GM12878 (cell line): ENCODE data around the gene NOX1. TPM values are rescaled to one million over a fixed set of nuclear protein-coding genes. Genes with fewer than 3 reads are reported as not detected.
"Not testable (repeated sequence)": the region's sequence is repeated elsewhere in the genome, so short reads cannot be mapped to it uniquely, and the experiment has no call there.

ENCODE experiments used
- ATAC-seq: fragments of 200-7000 bp; cut with Tn5 transposase; 3 replicates; pipeline ENCODE4 v1.9.1; 2020; ENCODE audit warnings: mild to moderate bottlenecking, moderate library complexity
- BruUV-seq: library from RNA; stranded (reverse); fragments of 400-500 nt; replicated peaks from 2 replicates; lab custom pipeline; 2021; lab: Mats Ljungman, UMichigan
- CTCF ChIA-PET: fragments of 300-600 bp; sonication (Branson Sonifier 250); formaldehyde crosslinking; extraction: SDS; loops from one replicate; lab custom pipeline; 2021; ENCODE audit warnings: inconsistent platforms; lab: Yijun Ruan, JAX
- POLR2A ChIA-PET: fragments of 350-600 bp; formaldehyde crosslinking; extraction: SDS; loops from one replicate; lab custom pipeline; 2021; ENCODE audit warnings: inconsistent platforms; lab: Charles Lee
- RAD21 ChIA-PET: fragments of 300-600 bp; sonication (Branson Sonifier 250); formaldehyde crosslinking; loops from one replicate; lab custom pipeline; 2023; ENCODE audit warnings: antibody characterized with exemption; ENCODE audit not compliant: unreplicated experiment; lab: Charles Lee
- SMC1A ChIA-PET: fragments of 300-600 bp; sonication (Branson Sonifier 250); formaldehyde crosslinking; loops from one replicate; lab custom pipeline; 2023; ENCODE audit not compliant: unreplicated experiment, uncharacterized antibody; lab: Charles Lee
- DNase-seq: peaks from one replicate; pipeline ENCODE4 v3.0.0-alpha.2; 2011; ENCODE audit warnings: low read depth, low spot score
- FAIRE-seq: peaks from 3 replicates; lab custom pipeline; 2011; peaks lifted over from hg19 to GRCh38; lab: Jason Lieb, UNC
- H2AFZ ChIP-seq: 2 replicates; pipeline ENCODE4 v1.6.0; 2011; ENCODE audit warnings: low read depth, low read length, control low read depth; ENCODE audit not compliant: control insufficient read depth
- H3K27ac ChIP-seq: 2 replicates; pipeline ENCODE4 v1.5.1; 2011; ENCODE audit warnings: control low read depth; ENCODE audit not compliant: control insufficient read depth, insufficient read depth
- H3K27me3 ChIP-seq, 2 experiments: replicated peaks in 1 of 2; 2 replicates each; pipeline versions ENCODE4 v1.6.0 to v1.6.1; 2011; ENCODE audit warnings: low read length in 1 of 2; ENCODE audit not compliant: control insufficient read depth in 2 of 2, insufficient read depth in 2 of 2
- H3K36me3 ChIP-seq, 2 experiments: 2 replicates each; pipeline ENCODE4 v1.5.1; 2011; ENCODE audit warnings: low read length in 1 of 2; ENCODE audit not compliant: control insufficient read depth in 2 of 2, insufficient read depth in 2 of 2
- H3K4me1 ChIP-seq: 2 replicates; pipeline ENCODE4 v1.6.1; 2011; ENCODE audit warnings: mild to moderate bottlenecking, low read length, moderate library complexity, mixed read lengths; ENCODE audit not compliant: control insufficient read depth, insufficient read depth
- H3K4me2 ChIP-seq: 2 replicates; pipeline ENCODE4 v1.6.0; 2011; ENCODE audit warnings: control low read depth; ENCODE audit not compliant: control insufficient read depth, insufficient read depth
- H3K4me3 ChIP-seq: fragments of 200-600 bp; sonication (generic); 2 replicates; pipeline ENCODE4 v1.5.1; 2016
- H3K79me2 ChIP-seq: 2 replicates; pipeline ENCODE4 v1.6.0; 2011; ENCODE audit warnings: low read length; ENCODE audit not compliant: control insufficient read depth, insufficient read depth
- H3K9ac ChIP-seq: 2 replicates; pipeline ENCODE4 v1.8.0; 2011; ENCODE audit warnings: low read length, control low read depth, mixed read lengths; ENCODE audit not compliant: control insufficient read depth, insufficient read depth
- H3K9me3 ChIP-seq: replicated peaks from 3 replicates; pipeline ENCODE4 v1.5.1; 2011; ENCODE audit warnings: mild to moderate bottlenecking, low read length; ENCODE audit not compliant: control insufficient read depth, insufficient read depth
- H4K20me1 ChIP-seq: 2 replicates; pipeline ENCODE4 v1.6.0; 2011; ENCODE audit not compliant: control insufficient read depth, insufficient read depth
- CBFB ChIP-seq: IDR thresholded peaks from 2 replicates; pipeline ENCODE4 v1.6.1; 2016; ENCODE audit warnings: antibody characterized with exemption, low read depth
- CUX1 ChIP-seq: IDR thresholded peaks from 2 replicates; pipeline ENCODE4 v1.6.1; 2012; ENCODE audit warnings: improper control_type of control experiment, low read depth, low read length; ENCODE audit not compliant: insufficient replicate concordance
- STAT1 ChIP-seq: fragments of 450-650 bp; conservative IDR thresholded peaks from 2 replicates; pipeline ENCODE4 v1.6.1; 2014; ENCODE audit warnings: antibody characterized with exemption, mild to moderate bottlenecking
- TCF3 ChIP-seq: IDR thresholded peaks from 2 replicates; pipeline ENCODE4 v1.6.1; 2012; ENCODE audit warnings: low read depth, mild to moderate bottlenecking, low read length, borderline replicate concordance; ENCODE audit not compliant: insufficient read depth
- WGBS: methylation state at CpG from one replicate; pipeline ENCODE4 v1.1.6; 2016; ENCODE audit warnings: low lambda C conversion rate; ENCODE audit not compliant: insufficient replicate concordance, insufficient coverage; ENCODE audit errors: missing lambda C conversion rate; 5-methylcytosine and 5-hydroxymethylcytosine counted together
- in situ Hi-C: fragments of 300-500 bp; cut with MboI; formaldehyde crosslinking; loops from 9 replicates; pipeline ENCODE4 v1.14.3; 2018; ENCODE audit warnings: mixed read lengths
- intact Hi-C: fragments of 100-400 bp; cut with micrococcal nuclease; formaldehyde crosslinking; loops from one replicate; pipeline ENCODE4 v1.14.2; 2022; ENCODE audit not compliant: unreplicated experiment
- polyA plus RNA-seq, 11 experiments: library from polyadenylated mRNA; depleted of rRNA in 4 of 11; unstranded in 6 of 11; stranded (reverse) in 5 of 11; fragments of >200 nt; fragmentation: Nextera tagmentation in 4 of 11; fragmentation: Illumina TruSeq in 1 of 11; extraction: Ambion mirVana in 4 of 11; extraction: Trizol in 1 of 11; gene quantifications; 1 replicate in 1 of 11; 2 replicates in 10 of 11; pipeline versions ENCODE4 v1.2.1 to v1.2.3, GENCODE V29; 2011 to 2016; ENCODE audit warnings: inconsistent platforms in 2 of 11, missing spikeins in 2 of 11, low read depth in 1 of 11
- total RNA-seq, 4 experiments: library from RNA; depleted of rRNA in 3 of 4; stranded (reverse); fragments of >200 nt in 3 of 4; fragmentation: Illumina TruSeq in 1 of 4; extraction: Trizol in 1 of 4; gene quantifications; 2 replicates each; pipeline versions ENCODE4 v1.2.1 to v1.2.3, GENCODE V29; 2013 to 2021

NOX1 gene
- total and polyA plus RNA-seq, 10 of the 15 experiments (the other 5 are each of a cell fraction or from before 2014, with no cell fraction given): 0.03 to 0.09 (median 0.08) TPM; not detected in 6

GRCh38 chrX:100812216-100813158, 61.7 kb downstream of the NOX1 start (continued):
- TF ChIP-seq CBFB (no peak), TCF3 (no peak), STAT1 (no peak)

GRCh38 chrX:100808265-100808664, 65.9 kb downstream of the NOX1 start:
- RAD21 ChIA-PET, in situ Hi-C loops, SMC1A ChIA-PET, FAIRE-seq, H3K27me3 ChIP-seq, H3K9ac ChIP-seq, H2AFZ ChIP-seq, intact Hi-C loops, BruUV-seq, H3K27ac ChIP-seq, H3K4me1 ChIP-seq, POLR2A ChIA-PET, H3K36me3 ChIP-seq, H3K4me2 ChIP-seq, DNase-seq, H3K4me3 ChIP-seq, H4K20me1 ChIP-seq, ATAC-seq, H3K79me2 ChIP-seq, H3K9me3 ChIP-seq: not testable (repeated sequence)
- CTCF ChIA-PET: interaction anchor here (1.0 kb wide), 1 partner anchor 136 kb away, joined by 5 read pairs; no protein-coding TSS in a partner anchor
- WGBS: 59% methylated on average over 7 of the region's 7 CpGs

- Histone ChIP-seq H4K20me1 (no peaks in the 10 kb centered on the region), H3K9ac (no peak overlapping the region), H3K36me3 (no peaks in the 10 kb centered on the region), H3K27me3 (no peaks in the 10 kb centered on the region), H2AFZ (no peak overlapping the region), H3K9me3 (no peaks in the 10 kb centered on the region), H3K79me2 (no peaks in the 10 kb centered on the region), H3K4me3 (no peak overlapping the region), H3K4me1 (no peaks in the 10 kb centered on the region), H3K4me2 (no peak overlapping the region), H3K27ac (no peak overlapping the region)
- no TSS peak for BruUV-seq
- no peak for FAIRE-seq
- intact Hi-C loops: no loop called here
- no peak for ATAC-seq
- ChIA-PET POLR2A (no interaction called here), SMC1A (no interaction called here), RAD21 (no interaction called here), CTCF (no interaction called here)
- in situ Hi-C loops: no loop called here
- TF ChIP-seq CUX1: no peak
- DNase-seq: no peak
- WGBS: 0% methylated on average over 1 of the region's 1 CpG
Measured at GRCh38 chrX:100804780-100805179, 69.4 kb downstream of the NOX1 start.
